G401 (cell line): Measurements from ENCODE around the gene CAPN13. TPM values are rescaled to one million over a fixed set of nuclear protein-coding genes. Genes with fewer than 3 reads are reported as not detected.

Experiments used
- DNase-seq: peaks from one replicate; pipeline ENCODE4 v3.0.0-alpha.2; 2015; ENCODE audit warnings: low spot score
- in situ Hi-C: cut with HindIII; loops from 2 replicates; pipeline ENCODE4 v1.10.0; 2016; ENCODE audit warnings: low sequenced_read_pairs, mixed read lengths
- total RNA-seq: library from RNA; depleted of rRNA; stranded (reverse); fragments of >200 nt; shearing (Covaris generic); gene quantifications from 2 replicates; pipeline ENCODE4 v1.2.3, GENCODE V29; 2014; rRNA removed

The CAPN13 gene
- not detected in 2 replicates for total RNA-seq

GRCh38 chr2:30807249-30807648, at the start of gene CAPN13:
Gene CAPN13 (minus strand): TSS chr2:30807446. CDS start chr2:30787325, 20,121 bp downstream.
- no peak for DNase-seq
- in situ Hi-C loops = no loop called here

- in situ Hi-C loops = no loop called here
- DNase-seq = no peak
Observed at GRCh38 chr2:30847841-30848240, 40.6 kb upstream of the CAPN13 start.

GRCh38 chr2:30847329-30847728, 40.1 kb upstream of the CAPN13 start:
- in situ Hi-C loops = no loop called here
- no peak for DNase-seq

- in situ Hi-C loops = no loop called here
- DNase-seq = no peak
Observed at GRCh38 chr2:30828586-30828985, 21.3 kb upstream of the CAPN13 start.

GRCh38 chr2:30826916-30827315, 19.7 kb upstream of the CAPN13 start:
- no peak for DNase-seq
- in situ Hi-C loops = no loop called here

- in situ Hi-C loops = no loop called here
- no peak for DNase-seq
Observed at GRCh38 chr2:30826481-30826880, 19.2 kb upstream of the CAPN13 start.

- DNase-seq = no peak
- in situ Hi-C loops = no loop called here
Observed at GRCh38 chr2:30823452-30823851, 16.2 kb upstream of the CAPN13 start.

- no peak for DNase-seq
- in situ Hi-C loops = no loop called here
Observed at GRCh38 chr2:30821960-30822359, 14.7 kb upstream of the CAPN13 start.

- no peak for DNase-seq
- in situ Hi-C loops = no loop called here
Observed at GRCh38 chr2:30820381-30821055, 13.3 kb upstream of the CAPN13 start.

- in situ Hi-C loops = no loop called here
- DNase-seq = no peak
Observed at GRCh38 chr2:30809938-30810337, 2.7 kb upstream of the CAPN13 start.

GRCh38 chr2:30808695-30809094, 1.4 kb upstream of the CAPN13 start:
- DNase-seq = no peak
- in situ Hi-C loops = no loop called here

- in situ Hi-C loops = no loop called here
- DNase-seq = no peak
Observed at GRCh38 chr2:30803281-30803680, 4.0 kb downstream of the CAPN13 start.

GRCh38 chr2:30802611-30803010, 4.6 kb downstream of the CAPN13 start:
- no peak for DNase-seq
- in situ Hi-C loops = no loop called here

GRCh38 chr2:30801821-30802455, 5.3 kb downstream of the CAPN13 start:
- in situ Hi-C loops = no loop called here

GRCh38 chr2:30800159-30800558, 7.1 kb downstream of the CAPN13 start:
- in situ Hi-C loops = no loop called here
- DNase-seq = no peak

More at GRCh38 chr2:30801821-30802455, 5.3 kb downstream of the CAPN13 start:
- DNase-seq = no peak

- in situ Hi-C loops = no loop called here
- DNase-seq = no peak
Observed at GRCh38 chr2:30799366-30799765, 7.9 kb downstream of the CAPN13 start.

- no peak for DNase-seq
- in situ Hi-C loops = no loop called here
Observed at GRCh38 chr2:30798536-30798991, 8.7 kb downstream of the CAPN13 start.

- no peak for DNase-seq
- in situ Hi-C loops = no loop called here
Observed at GRCh38 chr2:30797381-30798015, 9.7 kb downstream of the CAPN13 start.

- in situ Hi-C loops = no loop called here
- DNase-seq = no peak
Observed at GRCh38 chr2:30796699-30797098, 10.5 kb downstream of the CAPN13 start.

- no peak for DNase-seq
- in situ Hi-C loops = no loop called here
Observed at GRCh38 chr2:30792521-30792920, 14.7 kb downstream of the CAPN13 start.
